HepG2 (cell line): ENCODE data around the gene PALM. TPM values are rescaled to one million over a fixed set of nuclear protein-coding genes. Genes with fewer than 3 reads are reported as not detected.

ENCODE experiments used
- FOXJ3 ChIP-seq: sonication (generic); formaldehyde crosslinking; IDR thresholded peaks from 2 replicates; pipeline ENCODE4 v1.4.0; 2020; ENCODE audit warnings: missing genetic modification reagents, mild to moderate bottlenecking, borderline replicate concordance
- FOXO4 ChIP-seq: sonication (generic); formaldehyde crosslinking; conservative IDR thresholded peaks from 2 replicates; pipeline ENCODE4 v1.8.1; 2023; ENCODE audit warnings: missing genetic modification reagents
- GATAD2A ChIP-seq: IDR thresholded peaks from 2 replicates; pipeline ENCODE4 v1.6.1; 2016
- IRX3 ChIP-seq: sonication (generic); formaldehyde crosslinking; IDR thresholded peaks from 2 replicates; pipeline ENCODE4 v1.8.1; 2023; ENCODE audit warnings: mild to moderate bottlenecking, low read depth, missing genetic modification reagents, borderline replicate concordance
- ISL2 ChIP-seq: sonication (generic); formaldehyde crosslinking; IDR thresholded peaks from 2 replicates; pipeline ENCODE4 v1.5.0; 2020; ENCODE audit warnings: missing genetic modification reagents
- NAIF1 ChIP-seq: sonication (generic); formaldehyde crosslinking; IDR thresholded peaks from 2 replicates; pipeline ENCODE4 v1.5.0; 2020; ENCODE audit warnings: mild to moderate bottlenecking, missing genetic modification reagents, borderline replicate concordance
- NRL ChIP-seq: sonication (generic); formaldehyde crosslinking; IDR thresholded peaks from 2 replicates; pipeline ENCODE4 v1.5.0; 2020; ENCODE audit warnings: missing genetic modification reagents, mild to moderate bottlenecking, moderate library complexity, borderline replicate concordance
- PPARG ChIP-seq: conservative IDR thresholded peaks from 2 replicates; pipeline ENCODE4 v1.6.1; 2016; ENCODE audit warnings: missing biosample characterization, missing genetic modification reagents
- PRDM10 ChIP-seq: sonication (generic); formaldehyde crosslinking; IDR thresholded peaks from 2 replicates; pipeline ENCODE4 v1.4.0; 2020; ENCODE audit warnings: low read depth, missing genetic modification reagents
- RFX1 ChIP-seq: fragments of 450-650 bp; IDR thresholded peaks from 2 replicates; pipeline ENCODE4 v1.6.1; 2017
- ZC3H4 ChIP-seq: sonication (generic); formaldehyde crosslinking; IDR thresholded peaks from 2 replicates; pipeline ENCODE4 v1.4.0; 2020; ENCODE audit warnings: missing genetic modification reagents, borderline replicate concordance
- ZNF800 ChIP-seq: sonication (generic); formaldehyde crosslinking; IDR thresholded peaks from 2 replicates; pipeline ENCODE4 v1.4.0; 2020; ENCODE audit warnings: missing genetic modification reagents
- polyA plus RNA-seq, 8 experiments: library from polyadenylated mRNA; depleted of rRNA in 3 of 8; stranded (reverse) in 7 of 8; unstranded in 1 of 8; fragments of >200 nt; fragmentation: Illumina TruSeq in 4 of 8; extraction: Trizol in 4 of 8; gene quantifications; 2 replicates each; pipeline versions ENCODE4 v1.2.1 to v1.2.3, GENCODE V29; 2011 to 2016; ENCODE audit warnings: low read depth in 4 of 8, missing spikeins in 1 of 8, mixed read lengths in 1 of 8; ENCODE audit not compliant: insufficient read depth in 1 of 8
- total RNA-seq, 5 experiments: library from RNA; depleted of rRNA; stranded (reverse); fragments of >200 nt; fragmentation: Illumina TruSeq; extraction: Trizol; gene quantifications; 2 replicates each; pipeline ENCODE4 v1.2.3, GENCODE V29; 2016; ENCODE audit warnings: low read depth in 1 of 5
- TF ChIP-seq, protein P1 (sequence below): sonication (generic); formaldehyde crosslinking; IDR thresholded peaks from 2 replicates; pipeline ENCODE4 v1.4.0; 2020; ENCODE audit warnings: missing genetic modification reagents
- TF ChIP-seq, protein P2 (sequence below): sonication (generic); formaldehyde crosslinking; conservative IDR thresholded peaks from 2 replicates; pipeline ENCODE4 v1.4.0; 2020; ENCODE audit warnings: missing genetic modification reagents

PALM gene
- total and polyA plus RNA-seq, 2 of the 13 experiments (the other 11 are each of a cell fraction or from before 2014, with no cell fraction given), result 4.0 to 9.7 TPM

- TF ChIP-seq FOXJ3 (CRISPR knock-in tag) (peak; percentile 24; the same call in 1 of the 2 replicates), GATAD2A (CRISPR knock-in tag) (peak; percentile 94), NRL (CRISPR knock-in tag) (0 out of 2 replicates have a peak, but pooled peaks have one; percentile 57), ZNF800 (CRISPR knock-in tag) (no peak), ZC3H4 (0 out of 2 replicates have a peak, but pooled peaks have one; percentile 11), PPARG (CRISPR knock-in tag) (peak; percentile 52; the same call in 1 of the 2 replicates), NAIF1 (CRISPR knock-in tag) (peak; percentile 74; the same call in 1 of the 2 replicates), RFX1 (no peak), FOXO4 (CRISPR knock-in tag) (0 out of 2 replicates have a peak, but pooled peaks have one; percentile 4), ISL2 (CRISPR knock-in tag) (peak; percentile 58; the same call in 1 of the 2 replicates), IRX3 (peak; percentile 90), PRDM10 (peak; percentile 87)
- TF ChIP-seq, protein P1, sequence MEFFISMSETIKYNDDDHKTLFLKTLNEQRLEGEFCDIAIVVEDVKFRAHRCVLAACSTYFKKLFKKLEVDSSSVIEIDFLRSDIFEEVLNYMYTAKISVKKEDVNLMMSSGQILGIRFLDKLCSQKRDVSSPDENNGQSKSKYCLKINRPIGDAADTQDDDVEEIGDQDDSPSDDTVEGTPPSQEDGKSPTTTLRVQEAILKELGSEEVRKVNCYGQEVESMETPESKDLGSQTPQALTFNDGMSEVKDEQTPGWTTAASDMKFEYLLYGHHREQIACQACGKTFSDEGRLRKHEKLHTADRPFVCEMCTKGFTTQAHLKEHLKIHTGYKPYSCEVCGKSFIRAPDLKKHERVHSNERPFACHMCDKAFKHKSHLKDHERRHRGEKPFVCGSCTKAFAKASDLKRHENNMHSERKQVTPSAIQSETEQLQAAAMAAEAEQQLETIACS (CRISPR knock-in tag), result no peak
- TF ChIP-seq, protein P2, sequence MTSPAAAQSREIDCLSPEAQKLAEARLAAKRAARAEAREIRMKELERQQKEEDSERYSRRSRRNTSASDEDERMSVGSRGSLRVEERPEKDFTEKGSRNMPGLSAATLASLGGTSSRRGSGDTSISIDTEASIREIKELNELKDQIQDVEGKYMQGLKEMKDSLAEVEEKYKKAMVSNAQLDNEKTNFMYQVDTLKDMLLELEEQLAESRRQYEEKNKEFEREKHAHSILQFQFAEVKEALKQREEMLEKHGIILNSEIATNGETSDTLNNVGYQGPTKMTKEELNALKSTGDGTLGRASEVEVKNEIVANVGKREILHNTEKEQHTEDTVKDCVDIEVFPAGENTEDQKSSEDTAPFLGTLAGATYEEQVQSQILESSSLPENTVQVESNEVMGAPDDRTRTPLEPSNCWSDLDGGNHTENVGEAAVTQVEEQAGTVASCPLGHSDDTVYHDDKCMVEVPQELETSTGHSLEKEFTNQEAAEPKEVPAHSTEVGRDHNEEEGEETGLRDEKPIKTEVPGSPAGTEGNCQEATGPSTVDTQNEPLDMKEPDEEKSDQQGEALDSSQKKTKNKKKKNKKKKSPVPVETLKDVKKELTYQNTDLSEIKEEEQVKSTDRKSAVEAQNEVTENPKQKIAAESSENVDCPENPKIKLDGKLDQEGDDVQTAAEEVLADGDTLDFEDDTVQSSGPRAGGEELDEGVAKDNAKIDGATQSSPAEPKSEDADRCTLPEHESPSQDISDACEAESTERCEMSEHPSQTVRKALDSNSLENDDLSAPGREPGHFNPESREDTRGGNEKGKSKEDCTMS (CRISPR knock-in tag), result no peak
Measured at GRCh38 chr19:738509-739128, 29.9 kb downstream of the PALM start (continued).
